ENCODE data around the gene SLC6A13. TPM values are rescaled to one million over a fixed set of nuclear protein-coding genes. Genes with fewer than 3 reads are reported as not detected.

The SLC6A13 gene
- polyA plus RNA-seq, 1 donor (not counting 4 experiments of a cell fraction or from before 2014, with no cell fraction given) = 0.33 TPM

- DNase-seq (ENCODE audit: low read depth, low spot score) (no peak), FAIRE-seq (no peak)
- dilution Hi-C loops (cut with MboI; ENCODE audit: extremely low pct_ligation_motif_present, low sequenced_read_pairs) = no loop called here
- H3K36me3 ChIP-seq (ENCODE audit: control insufficient read depth in 2 of 2, extremely low read depth in 1 of 2, insufficient read depth in 2 of 2, low read length in 2 of 2) = no peaks in the 10 kb centered on the region
- H4K20me1 ChIP-seq (ENCODE audit: control insufficient read depth, extremely low read depth, insufficient read depth, low read length) = no peaks in the 10 kb centered on the region
- H3K9me3 ChIP-seq (ENCODE audit: control insufficient read depth, low read depth, low read length) = no peaks in the 10 kb centered on the region
- no peak overlapping the region for H2AFZ ChIP-seq (ENCODE audit: control insufficient read depth, low read length)
- no peaks in the 10 kb centered on the region for H3K4me1 ChIP-seq (ENCODE audit: control insufficient read depth, extremely low read depth, insufficient read depth, low read length)
- H3K4me2 ChIP-seq (ENCODE audit: control insufficient read depth, extremely low read depth, insufficient read depth, low read depth, low read length) = no peak overlapping the region
- no peak overlapping the region for H3K4me3 ChIP-seq (ENCODE audit: control insufficient read depth in 2 of 3, extremely low read depth in 1 of 3, insufficient read depth in 2 of 3, low read depth in 1 of 3, low read length in 3 of 3)
- H3K9ac ChIP-seq (ENCODE audit: control insufficient read depth, extremely low read depth, insufficient read depth, low read length) = no peak overlapping the region
- H3K79me2 ChIP-seq (ENCODE audit: control insufficient read depth, insufficient read depth, low read length) = no peaks in the 10 kb centered on the region
- TF ChIP-seq EZH2 (IDR thresholded peaks at IDR 0.05; ENCODE audit: low read length) = no peak
- no peak for TF ChIP-seq CTCF (optimal IDR thresholded peaks at IDR 0.05 in 1 of 3, IDR thresholded peaks at IDR 0.05 in 1 of 3, conservative IDR thresholded peaks at IDR 0.05 in 1 of 3; ENCODE audit: extremely low read depth in 1 of 3, insufficient read depth in 2 of 3, low read length in 3 of 3)
- H3K27ac ChIP-seq (ENCODE audit: control insufficient read depth, insufficient read depth, low read length) = no peak overlapping the region
- H3K27me3 ChIP-seq (ENCODE audit: control insufficient read depth, extremely low read depth, insufficient read depth, low read length) = peaks cover 13% of the 10 kb centered on the region
- H3K9me1 ChIP-seq (ENCODE audit: control insufficient read depth, extremely low read depth, insufficient read depth, low read length) = no peaks in the 10 kb centered on the region
Observed at GRCh38 chr12:254912-255311, 7.7 kb downstream of the SLC6A13 start.

- no peaks in the 10 kb centered on the region for H3K9me1 ChIP-seq (ENCODE audit: control insufficient read depth, extremely low read depth, insufficient read depth, low read length)
- DNase-seq (ENCODE audit: low read depth, low spot score) = no peak
- no peaks in the 10 kb centered on the region for H3K4me1 ChIP-seq (ENCODE audit: control insufficient read depth, extremely low read depth, insufficient read depth, low read length)
- H2AFZ ChIP-seq (ENCODE audit: control insufficient read depth, low read length) = no peak overlapping the region
- H3K4me3 ChIP-seq (ENCODE audit: control insufficient read depth in 2 of 3, extremely low read depth in 1 of 3, insufficient read depth in 2 of 3, low read depth in 1 of 3, low read length in 3 of 3) = no peak overlapping the region
- no peak overlapping the region for H3K27ac ChIP-seq (ENCODE audit: control insufficient read depth, insufficient read depth, low read length)
- no peaks in the 10 kb centered on the region for H3K9me3 ChIP-seq (ENCODE audit: control insufficient read depth, low read depth, low read length)
- H3K4me2 ChIP-seq (ENCODE audit: control insufficient read depth, extremely low read depth, insufficient read depth, low read depth, low read length) = no peak overlapping the region
- FAIRE-seq = no peak
- H3K79me2 ChIP-seq (ENCODE audit: control insufficient read depth, insufficient read depth, low read length) = no peaks in the 10 kb centered on the region
- no peak for TF ChIP-seq CTCF (optimal IDR thresholded peaks at IDR 0.05 in 1 of 3, IDR thresholded peaks at IDR 0.05 in 1 of 3, conservative IDR thresholded peaks at IDR 0.05 in 1 of 3; ENCODE audit: extremely low read depth in 1 of 3, insufficient read depth in 2 of 3, low read length in 3 of 3)
- no peak for TF ChIP-seq EZH2 (IDR thresholded peaks at IDR 0.05; ENCODE audit: low read length)
- no peak overlapping the region for H3K9ac ChIP-seq (ENCODE audit: control insufficient read depth, extremely low read depth, insufficient read depth, low read length)
- H4K20me1 ChIP-seq (ENCODE audit: control insufficient read depth, extremely low read depth, insufficient read depth, low read length) = no peaks in the 10 kb centered on the region
- dilution Hi-C loops (cut with MboI; ENCODE audit: extremely low pct_ligation_motif_present, low sequenced_read_pairs) = no loop called here
- H3K27me3 ChIP-seq (ENCODE audit: control insufficient read depth, extremely low read depth, insufficient read depth, low read length) = peaks cover 9% of the 10 kb centered on the region
- H3K36me3 ChIP-seq (ENCODE audit: control insufficient read depth in 2 of 2, extremely low read depth in 1 of 2, insufficient read depth in 2 of 2, low read length in 2 of 2) = no peaks in the 10 kb centered on the region
Observed at GRCh38 chr12:254039-254438, 8.6 kb downstream of the SLC6A13 start.

Measured in keratinocyte (primary cell).